GM19438 (cell line): ENCODE results near the gene DNAJC15.

Experiments used
- ATAC-seq: cut with Tn5 transposase; IDR thresholded peaks from one replicate; pipeline ENCODE4 v1.9.1; 2021; ENCODE audit warnings: low read depth; ENCODE audit not compliant: unreplicated experiment

The DNAJC15 gene

DNA sequence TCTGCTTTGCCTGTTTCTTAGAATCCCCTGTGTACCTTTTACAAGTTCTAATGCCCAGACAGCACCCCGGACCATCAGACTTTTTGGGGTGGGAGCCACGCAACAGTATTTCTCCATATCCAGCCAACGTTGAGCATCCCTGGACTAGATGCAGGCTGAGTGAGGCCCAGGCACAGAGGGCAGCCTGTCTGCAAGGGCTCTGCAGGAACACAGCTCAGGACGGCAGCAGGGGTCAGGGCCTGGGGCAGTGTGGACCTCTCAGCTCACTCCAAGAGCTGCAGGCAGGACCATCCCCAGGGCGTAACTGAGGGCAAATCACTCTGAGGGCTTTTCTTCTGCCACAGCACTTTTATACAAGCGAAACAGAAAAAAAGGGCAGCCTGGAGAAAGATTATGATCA is 95.8 kb downstream of the DNAJC15 start:
- no peak for ATAC-seq

DNA sequence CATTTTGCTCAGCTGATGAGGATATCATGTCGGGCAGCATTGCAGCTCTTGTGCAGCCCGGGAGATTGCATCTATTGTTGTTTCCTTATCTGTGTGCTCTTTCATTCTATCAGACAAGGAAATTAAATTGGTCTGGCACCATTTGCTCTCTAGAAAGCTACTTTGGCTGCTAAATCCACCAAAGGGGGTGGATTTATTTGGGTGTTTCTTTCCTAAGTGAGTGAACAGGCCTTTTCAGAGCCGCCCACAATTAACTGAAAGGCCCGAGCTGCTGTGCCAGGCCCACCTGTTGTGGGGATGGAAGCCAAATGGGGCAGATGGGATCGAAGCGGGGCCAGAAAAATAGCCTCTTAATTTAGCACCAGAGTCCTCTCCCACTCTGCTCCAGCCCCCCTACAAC is 99.4 kb downstream of the DNAJC15 start:
- ATAC-seq: no peak

DNA sequence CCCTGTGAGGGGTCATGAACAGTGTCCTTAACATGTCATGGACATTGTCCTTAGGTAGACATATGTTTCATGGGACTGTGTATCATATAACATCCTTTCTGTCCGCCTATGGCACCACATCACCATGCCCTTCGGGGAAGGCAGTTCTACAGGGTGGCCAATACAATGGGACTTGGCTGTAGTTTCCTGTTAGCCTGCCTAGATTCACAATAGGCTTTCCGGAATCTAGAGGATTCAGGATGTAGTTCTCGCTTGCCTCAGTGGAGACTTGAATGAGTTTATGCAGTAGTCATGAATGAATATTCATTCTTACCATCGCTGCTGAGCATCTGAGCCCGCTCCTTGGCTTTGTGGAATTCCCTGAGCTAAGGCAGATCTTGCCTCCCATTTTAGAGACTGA is 100.5 kb downstream of the DNAJC15 start:
- ATAC-seq: no peak

DNA sequence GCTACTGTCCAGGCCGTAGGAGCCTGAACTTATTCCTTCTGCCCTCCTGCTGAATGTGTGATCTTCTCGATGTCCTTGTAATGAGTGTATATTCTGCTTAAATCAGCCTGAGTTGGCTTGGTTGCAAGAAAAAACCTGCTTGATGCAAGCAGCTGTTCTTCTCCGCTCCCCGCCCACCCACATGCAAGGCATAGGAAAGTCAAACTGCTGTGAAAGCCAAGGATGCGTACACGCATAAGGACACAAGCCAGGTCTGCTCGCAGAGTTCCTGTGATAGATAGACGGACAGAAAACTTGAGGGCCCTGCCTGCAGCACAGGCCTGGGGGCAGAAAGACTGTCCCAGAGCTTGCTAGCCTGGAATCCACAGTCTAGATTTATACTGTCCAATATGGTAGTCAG is 101.1 kb downstream of the DNAJC15 start:
- ATAC-seq: no peak

DNA sequence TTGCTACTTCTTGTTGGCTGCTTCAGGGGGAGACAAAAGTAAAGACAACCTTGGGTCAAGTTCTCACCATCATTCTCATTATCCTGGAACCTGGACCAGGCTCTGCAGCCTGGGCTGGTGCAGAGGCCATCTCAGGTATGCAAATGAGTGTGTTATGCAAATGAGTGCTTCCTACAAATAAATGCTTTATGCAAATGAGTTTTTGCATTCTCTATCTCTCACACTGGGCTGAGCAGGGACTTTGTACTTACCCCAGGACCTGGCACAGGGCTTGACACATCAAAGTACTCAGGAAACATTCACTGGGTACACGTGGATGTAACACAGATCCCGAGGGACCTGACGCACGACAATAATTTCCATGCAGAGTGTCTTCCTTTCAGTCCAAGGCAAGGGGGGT is 103.0 kb downstream of the DNAJC15 start:
- no peak for ATAC-seq

DNA sequence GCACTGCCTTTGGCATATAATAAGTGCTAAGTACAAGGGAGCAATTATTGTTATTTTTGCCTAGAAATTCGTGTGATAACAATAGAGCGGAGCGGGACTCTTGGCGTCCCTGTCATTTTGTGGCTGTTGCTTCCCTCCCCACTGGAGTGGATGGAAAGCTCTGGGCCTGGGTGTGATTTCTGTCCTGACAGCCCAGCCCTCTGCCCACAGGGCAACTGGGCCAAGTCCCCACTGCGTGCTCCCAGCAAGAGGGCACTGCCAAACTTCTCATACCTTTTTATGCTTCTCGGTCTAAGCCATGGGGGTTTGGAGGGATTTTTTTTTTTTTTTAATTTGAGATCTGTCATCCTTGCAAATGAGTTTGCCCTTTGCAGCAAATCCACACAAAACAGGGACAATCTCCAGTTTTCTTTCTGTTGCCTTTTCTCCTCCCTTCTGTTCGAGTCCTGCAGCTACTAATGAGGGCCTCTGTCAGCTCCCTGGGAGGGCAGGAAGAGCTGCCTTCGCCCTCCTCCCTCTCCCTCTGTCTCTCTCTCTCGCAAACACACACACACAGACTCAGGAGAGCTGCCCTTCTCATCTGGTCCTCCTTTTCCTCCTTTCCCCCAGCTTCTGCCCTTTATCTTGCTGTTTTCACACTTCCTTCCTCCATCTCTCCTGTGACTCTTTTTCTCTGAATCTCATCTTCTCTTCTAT is 103.9 kb downstream of the DNAJC15 start:
- no peak for ATAC-seq

DNA sequence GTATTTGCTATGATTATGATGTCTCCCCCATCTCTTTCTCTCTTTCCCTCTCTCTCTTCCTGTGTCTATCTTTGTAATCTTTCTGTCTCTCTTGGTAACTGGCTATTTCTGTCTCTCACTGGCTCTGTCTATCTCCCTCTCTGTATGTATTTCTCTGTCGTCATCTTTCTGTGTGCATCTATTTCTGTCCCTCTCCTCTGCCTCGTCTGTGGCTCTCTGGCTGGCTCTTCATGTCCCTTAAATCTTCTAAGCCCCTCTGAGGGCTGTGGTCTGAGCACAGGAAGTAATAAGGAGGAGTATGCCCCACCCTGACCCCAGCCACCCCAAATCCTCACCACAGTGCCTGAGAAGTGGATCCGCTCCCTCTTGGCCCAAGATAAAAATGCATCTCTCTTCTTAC is 104.4 kb downstream of the DNAJC15 start:
- ATAC-seq: peak; percentile 47

DNA sequence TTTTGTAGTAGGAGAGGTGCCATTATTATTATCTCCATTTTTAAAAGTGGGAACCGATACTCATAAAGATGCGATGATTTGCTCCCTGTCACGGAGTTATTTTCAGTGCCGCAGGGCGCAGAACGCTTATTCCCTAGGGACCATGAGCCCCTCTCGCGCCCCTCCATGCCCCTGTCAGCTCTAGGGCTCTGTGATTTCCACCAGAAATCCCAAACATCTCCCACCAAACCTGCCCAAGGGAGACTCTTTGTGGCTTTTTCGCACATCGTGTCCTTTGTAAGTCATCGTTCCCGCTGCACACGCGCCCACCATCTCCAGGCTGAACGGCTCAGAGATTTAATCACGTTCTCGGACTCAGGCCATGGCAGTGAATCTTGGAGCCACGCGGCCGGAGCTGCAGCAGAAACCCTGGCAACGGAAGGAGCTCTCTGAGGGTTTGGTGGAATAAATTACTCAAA is 105.1 kb downstream of the DNAJC15 start:
- ATAC-seq: no peak

DNA sequence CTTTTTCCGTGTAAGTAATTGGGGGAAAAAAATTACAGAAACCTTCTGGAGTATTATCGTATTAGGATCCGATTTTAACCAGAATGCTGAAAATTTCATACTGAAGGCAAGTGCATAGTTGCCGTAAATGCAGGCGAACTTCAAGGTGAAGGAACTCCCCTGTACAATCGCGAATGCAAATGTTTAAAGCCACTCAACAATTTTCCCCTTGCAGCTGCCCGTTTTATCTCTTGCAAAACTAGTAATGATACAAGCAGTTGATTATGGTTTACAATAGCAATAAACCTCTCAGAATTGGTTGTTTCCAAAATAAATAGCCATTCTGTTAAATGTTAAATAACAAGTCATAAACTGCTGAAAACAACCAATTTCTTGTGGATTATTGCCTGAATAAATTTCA is 105.7 kb downstream of the DNAJC15 start:
- ATAC-seq: no peak

DNA sequence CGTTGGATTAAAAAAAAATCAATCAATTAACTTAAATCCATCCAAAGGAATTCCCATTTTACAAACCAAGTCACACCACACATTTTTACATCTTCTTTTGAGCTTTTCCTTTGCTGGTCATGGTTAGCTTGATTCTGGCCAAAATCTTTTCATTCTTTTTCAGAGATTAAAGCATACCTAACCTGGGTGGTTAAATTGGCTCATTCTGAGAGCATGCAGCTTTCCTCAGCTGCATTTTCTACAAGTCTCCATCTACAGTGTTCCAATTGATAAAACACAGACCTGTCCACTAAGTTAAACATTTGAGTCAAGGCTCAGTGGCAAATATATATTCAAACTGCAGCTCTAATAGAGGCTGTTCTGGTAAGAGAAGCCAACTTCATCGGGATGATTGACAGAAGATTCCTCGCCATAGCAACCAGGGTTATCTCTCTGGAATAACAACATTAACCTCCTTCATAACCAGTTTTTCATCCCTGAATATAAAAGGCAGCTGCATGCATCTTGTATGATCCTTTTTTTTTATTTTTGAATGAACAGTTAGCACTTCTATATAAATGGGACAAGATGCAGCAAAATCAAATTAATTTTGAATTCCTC is 106.2 kb downstream of the DNAJC15 start:
- no peak for ATAC-seq

DNA sequence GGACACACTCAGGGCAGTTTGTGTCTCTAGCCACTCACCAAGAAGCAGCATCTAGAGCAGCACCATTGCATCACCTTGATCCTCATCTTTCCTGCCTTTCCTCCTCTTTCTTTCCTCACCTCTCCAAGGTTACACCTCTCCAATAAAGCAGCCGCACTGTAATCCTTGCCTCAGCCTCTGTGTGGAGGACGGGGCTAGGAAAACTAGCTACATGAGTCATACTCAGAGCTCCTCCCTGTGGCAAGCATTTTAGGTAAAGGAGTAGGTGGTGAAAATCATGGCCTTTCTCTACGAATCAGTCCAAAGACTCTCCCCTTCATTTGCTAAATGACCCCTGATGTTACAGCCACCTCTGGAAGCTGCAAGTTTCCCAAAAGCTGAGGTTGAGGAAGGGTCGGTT is 108.9 kb downstream of the DNAJC15 start:
- ATAC-seq: no peak

DNA sequence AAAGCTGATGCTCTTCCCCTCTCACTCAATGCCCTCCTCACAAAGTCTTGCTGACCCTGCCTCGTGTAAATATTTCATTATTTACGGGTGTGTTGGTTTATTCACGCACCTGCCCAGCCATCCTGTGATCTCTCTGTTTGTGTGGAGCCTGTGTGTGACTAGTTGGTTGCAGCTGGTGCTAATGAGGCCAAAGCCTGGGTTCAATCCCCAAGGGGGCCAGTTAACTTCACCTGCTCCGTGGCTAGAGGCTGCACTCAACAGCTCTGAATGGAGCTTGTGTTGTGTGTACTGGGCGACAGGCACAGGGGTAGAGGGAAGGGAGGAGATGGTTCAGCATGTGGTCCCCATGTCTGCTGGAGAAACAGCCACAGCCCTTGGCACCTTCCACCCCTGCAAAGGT is 109.5 kb downstream of the DNAJC15 start:
- no peak for ATAC-seq

DNA sequence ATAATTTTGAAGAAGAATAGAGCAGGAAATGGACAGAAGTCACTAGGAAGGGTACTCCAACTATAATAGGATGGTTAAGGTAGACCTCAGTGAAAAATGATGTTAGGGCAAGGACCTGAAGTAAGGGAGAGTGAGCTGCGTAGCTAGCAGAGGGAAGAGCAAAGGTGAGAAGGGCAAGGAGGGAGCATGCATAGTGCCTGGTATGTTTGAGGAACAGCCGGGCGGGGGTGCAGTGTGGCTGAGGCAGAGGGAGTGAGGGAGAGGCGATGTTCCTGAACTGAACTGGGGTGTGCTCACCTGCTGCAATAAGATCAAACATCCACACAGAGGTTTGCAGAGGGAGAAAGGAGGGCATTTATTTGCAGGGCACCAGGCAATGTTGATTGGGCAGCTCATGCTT is 110.4 kb downstream of the DNAJC15 start:
- ATAC-seq: no peak

DNA sequence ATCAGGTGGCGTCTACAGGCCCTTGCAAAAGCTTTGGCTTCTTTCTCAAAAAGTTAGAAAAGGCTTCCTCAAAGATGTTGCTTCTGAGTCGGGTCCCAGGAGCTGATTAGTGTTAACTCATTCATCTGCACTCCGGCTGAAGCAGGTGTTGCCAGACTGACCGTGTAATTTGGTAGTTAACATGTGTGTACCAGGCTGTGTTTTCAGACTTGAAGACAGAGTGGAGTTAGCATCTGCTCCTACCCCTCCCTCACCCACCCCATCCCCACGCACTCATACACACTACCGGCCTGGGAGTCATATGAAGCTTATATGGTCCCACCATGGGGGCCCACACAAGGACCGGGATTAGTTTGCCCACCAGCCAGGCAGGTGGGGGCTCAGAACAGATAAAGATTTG is 111.5 kb downstream of the DNAJC15 start:
- no peak for ATAC-seq

DNA sequence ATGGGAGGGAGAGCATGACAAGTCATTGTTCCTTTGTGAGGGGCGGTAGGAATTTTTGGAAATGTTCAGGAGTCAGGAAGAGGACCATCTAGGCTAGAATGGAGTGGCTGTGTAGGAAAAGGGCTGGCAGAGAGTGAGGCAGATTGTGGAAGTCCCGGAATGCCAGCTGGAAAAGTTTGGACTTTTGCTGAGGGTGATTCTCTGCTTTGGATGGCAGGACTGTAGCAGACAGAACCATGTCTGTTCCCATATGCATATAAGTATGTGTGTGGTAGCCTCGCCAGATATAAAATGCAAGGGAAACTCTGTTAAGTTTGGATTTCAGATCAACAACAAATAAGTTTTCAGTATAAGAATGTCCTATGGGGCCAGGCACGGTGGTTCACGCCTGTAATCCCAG is 112.1 kb downstream of the DNAJC15 start:
- ATAC-seq: no peak

DNA sequence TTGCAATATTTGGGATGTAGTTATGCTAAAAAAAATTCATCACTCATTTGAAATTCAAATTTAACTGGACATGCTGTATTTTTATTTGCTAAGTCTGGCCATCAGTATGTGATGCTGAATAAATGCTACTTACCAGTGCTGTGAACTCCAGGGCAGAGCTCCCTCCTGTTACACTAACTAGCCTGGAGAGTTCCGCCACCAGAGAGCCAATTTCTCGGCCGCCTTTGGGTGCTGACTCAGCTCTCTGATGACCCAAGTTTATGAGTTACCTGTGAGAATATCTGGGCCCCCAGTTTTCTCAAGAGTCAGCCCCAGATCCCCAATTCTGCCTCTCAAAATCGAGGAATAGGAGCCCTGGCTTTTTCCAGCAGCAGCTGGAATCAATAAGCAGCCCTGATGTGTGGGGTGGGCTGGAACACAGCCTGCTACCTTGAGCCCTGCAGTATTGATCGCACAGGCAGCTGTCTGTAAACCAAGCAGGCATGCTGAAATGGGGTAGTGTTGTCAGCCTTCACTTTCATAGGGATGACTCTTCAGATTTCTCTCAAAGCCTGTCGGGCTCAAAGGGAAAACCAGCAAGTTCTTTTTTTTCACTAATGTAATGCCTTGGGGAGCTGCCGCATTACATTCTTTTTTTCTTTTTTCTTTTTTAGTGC is 113.7 kb downstream of the DNAJC15 start:
- ATAC-seq: no peak

DNA sequence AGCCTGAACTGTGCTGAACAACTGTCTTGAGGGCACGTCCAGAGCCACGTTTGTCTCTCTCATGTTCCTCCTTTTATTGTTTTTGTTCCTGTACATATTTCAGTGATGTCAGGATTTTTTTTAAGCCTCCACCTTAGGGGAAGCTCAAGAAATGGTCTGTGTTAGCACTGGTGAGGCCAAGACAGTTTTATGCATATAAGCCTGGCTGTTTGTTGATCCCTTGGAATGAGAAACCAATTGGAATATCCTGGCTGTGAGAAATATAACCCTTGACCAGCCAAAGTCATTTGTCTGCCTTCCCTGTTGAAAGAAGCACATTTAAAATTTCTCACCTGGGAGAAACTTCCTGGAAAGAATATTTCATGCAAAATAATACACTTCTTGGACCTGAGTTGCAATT is 115.8 kb downstream of the DNAJC15 start:
- ATAC-seq: no peak

DNA sequence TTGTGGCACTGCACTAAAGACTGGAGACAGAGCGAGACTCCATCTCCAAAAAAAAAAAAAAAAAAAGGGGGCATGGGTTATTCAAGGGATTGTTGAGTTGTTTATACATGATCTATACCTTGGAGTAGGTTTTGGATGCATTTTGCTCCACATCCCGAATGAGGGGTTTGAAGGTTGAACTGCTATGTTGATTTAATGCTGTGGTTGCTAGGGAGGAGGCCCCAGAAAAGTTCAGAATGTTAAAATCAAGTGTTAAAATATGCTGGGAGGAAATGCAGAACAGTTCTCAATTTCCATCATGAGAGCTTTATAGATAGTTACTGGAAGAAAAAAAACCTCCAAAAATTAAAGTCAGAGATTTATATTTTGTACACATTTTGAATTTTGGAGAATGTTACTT is 116.5 kb downstream of the DNAJC15 start:
- no peak for ATAC-seq

DNA sequence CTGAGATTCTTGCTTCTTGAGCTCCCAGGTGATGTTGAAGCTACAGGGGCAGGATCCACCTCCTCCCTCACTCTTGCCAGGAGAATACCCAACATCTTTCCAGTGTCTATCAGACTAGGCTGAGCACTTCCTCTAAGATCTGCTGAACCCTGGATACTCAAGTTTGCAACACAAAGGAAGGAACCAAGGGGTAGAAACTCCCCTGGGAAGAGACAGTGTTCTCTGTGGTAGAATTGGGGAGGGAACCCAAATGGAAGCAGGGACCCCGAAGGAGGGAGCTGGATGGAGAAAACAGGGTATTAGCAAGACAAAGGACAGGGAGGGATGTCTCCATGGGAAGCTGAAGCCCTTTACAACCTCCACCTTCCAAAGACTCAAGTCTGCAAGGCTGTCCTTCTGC is 117.6 kb downstream of the DNAJC15 start:
- ATAC-seq: no peak

DNA sequence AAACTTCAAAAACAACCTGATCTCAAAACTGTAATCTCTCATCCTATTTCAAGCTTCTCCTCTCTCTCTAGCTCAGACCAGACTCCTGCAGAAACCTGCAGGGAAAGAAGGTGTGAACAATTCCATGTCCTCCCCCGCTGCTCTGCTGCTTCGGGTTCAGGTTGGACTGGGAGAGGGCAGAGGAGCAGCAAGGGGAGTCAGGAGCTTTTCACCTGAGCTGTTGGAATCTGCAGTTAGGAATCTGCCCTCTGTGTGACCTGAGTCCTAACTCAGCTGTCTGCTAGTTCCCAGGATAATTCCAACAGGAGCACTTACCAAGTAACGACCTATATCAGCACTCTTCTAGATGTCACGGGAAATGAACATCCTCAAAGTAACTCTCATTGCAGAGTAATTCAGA is 118.3 kb downstream of the DNAJC15 start:
- no peak for ATAC-seq

DNA sequence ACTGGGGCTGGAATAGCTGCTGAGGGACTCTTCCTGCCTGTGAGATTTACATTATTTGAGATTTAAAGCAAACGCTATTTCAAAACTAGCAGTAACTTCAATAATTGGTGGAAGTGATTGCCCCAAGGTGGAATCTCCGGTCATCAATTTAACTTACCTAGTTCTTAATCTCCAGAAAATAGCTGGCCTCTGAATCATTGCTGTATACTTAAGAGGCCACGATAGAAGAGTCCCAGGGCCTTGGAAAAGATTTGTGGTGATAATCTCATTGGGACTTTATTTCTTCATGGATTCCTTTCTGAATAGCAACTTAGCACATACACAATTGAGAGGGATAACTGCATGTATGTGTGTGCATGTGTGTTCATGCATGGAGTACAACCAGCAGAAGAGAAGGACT is 120.2 kb downstream of the DNAJC15 start:
- no peak for ATAC-seq

DNA sequence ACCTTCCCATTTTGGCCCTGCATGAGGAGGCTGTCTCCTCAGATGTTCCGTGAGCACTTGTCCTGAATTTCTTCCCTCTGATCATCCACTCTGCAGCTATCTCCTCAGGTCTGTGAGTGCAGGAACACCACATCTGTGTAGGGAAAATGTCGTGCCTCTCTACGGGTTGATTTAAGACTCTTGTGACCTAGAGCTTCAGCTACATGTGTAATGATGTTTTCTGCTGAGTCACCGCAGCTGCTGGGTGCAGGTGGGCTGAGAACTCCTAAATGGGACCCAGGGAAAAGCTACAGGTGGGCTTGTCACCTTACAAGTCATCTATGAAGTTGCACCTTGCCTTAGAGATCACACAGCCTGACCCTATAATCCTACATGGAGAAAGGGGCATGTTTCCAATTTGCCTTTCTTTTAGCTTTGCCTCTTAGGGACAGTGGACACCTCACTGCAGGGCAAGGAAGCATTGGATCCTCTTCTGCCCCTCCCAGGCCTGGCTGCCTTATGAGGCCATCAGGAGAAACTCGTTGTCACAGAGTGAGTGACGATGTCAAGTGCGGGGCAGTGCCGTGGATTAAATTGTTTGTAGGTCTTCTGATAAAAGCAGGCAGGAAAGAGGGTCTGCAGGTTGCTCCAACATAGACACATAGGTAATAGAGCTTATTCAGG is 122.3 kb downstream of the DNAJC15 start:
- ATAC-seq: no peak
